HG02938 (cell line): ENCODE measurements around the gene DCAF5.
"Not testable (repeated sequence)": the region's sequence is repeated elsewhere in the genome, so short reads cannot be mapped to it uniquely, and the experiment has no call there.

Experiments used
- ATAC-seq: cut with Tn5 transposase; IDR thresholded peaks from one replicate; pipeline ENCODE4 v1.9.1; 2021; ENCODE audit warnings: mild to moderate bottlenecking, moderate library complexity; ENCODE audit not compliant: unreplicated experiment

The DCAF5 gene

DNA sequence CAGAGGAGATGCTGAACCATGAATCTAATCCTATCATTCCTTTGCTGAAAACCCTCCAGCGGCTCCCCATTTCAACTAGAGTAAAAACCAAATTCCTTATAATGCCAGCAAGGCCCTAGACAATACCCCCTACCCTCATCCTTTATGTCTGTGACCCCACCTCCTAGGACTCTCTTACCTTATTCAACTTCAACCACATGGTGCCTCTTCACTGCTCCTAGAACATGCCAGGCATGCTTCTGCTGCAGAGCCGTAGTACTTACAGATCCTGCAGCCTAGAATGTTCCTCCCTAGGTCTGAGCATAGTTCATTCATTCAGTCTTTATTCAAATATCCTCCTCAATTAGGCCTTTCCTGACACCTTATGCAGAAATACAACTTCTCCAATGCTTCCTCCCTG lies 54.9 kb downstream of the DCAF5 start:
- no peak for ATAC-seq

DNA sequence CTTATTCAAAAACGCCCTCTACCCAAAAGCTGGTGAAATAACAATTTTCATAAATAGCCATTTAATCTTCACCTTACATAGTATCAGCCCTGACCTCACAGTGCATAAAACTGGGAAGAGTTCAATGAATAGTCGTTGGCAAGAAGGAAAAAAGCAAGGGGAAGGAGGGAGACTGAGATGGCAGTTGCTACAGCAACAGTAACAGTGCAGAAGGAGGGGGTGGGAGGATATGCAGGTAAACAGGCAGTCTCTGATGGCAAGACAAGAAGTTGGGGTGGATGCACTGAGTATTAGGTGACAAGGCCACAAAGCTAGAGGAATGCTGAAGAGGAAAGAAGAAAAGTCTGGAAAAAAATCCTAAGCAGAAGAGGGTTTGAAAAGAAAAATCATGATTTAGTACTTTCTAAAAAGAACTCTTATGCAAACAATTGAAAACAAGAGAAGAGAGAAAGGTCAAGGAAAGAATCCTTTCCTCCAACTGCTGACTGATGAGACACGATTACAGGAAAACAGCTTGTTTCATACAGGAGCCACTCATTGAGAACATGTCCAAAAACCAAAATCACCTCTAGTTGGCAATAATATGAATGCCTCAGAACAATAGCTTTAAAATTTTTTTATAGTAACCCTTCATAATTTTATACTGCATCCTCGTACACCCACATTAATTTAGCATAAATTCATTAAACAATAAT lies 56.0 kb downstream of the DCAF5 start:
- ATAC-seq: no peak

DNA sequence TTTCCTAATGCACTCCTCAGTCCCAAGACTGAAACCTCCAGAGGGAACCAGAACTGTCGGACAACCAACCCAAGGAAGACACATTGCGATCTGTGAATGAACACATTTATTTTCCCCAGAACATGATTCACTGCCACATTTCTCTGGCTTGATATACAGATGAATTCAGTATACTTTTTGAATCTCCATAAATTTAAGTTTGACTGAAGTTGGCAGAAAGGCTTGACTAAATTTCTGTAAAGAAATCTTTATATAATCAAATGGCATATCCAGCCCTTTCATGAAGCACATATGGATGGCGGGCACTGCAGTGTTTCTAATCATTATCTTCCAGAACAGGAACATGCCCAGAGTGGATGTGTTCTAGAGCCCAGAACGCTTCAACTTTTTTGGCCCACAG lies 56.7 kb downstream of the DCAF5 start:
- no peak for ATAC-seq

DNA sequence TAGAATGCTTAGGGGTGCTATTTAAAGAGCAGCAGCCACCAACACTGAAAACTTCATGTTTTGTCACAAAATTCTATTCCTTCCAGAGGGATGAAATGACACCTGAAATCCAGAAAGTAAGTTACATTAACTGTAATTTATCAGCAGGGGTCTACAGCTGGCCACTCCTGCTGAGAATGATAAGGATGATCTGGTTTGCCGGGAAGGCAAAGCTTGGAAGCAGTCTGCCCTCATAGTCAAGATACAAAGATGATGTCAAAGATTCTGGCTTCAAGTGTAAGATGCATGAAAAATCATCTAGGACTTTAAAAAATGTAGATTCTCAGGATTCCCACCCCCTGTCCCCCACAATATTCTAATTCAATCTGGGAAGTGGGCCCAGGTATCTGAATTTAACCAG lies 58.4 kb downstream of the DCAF5 start:
- no peak for ATAC-seq

DNA sequence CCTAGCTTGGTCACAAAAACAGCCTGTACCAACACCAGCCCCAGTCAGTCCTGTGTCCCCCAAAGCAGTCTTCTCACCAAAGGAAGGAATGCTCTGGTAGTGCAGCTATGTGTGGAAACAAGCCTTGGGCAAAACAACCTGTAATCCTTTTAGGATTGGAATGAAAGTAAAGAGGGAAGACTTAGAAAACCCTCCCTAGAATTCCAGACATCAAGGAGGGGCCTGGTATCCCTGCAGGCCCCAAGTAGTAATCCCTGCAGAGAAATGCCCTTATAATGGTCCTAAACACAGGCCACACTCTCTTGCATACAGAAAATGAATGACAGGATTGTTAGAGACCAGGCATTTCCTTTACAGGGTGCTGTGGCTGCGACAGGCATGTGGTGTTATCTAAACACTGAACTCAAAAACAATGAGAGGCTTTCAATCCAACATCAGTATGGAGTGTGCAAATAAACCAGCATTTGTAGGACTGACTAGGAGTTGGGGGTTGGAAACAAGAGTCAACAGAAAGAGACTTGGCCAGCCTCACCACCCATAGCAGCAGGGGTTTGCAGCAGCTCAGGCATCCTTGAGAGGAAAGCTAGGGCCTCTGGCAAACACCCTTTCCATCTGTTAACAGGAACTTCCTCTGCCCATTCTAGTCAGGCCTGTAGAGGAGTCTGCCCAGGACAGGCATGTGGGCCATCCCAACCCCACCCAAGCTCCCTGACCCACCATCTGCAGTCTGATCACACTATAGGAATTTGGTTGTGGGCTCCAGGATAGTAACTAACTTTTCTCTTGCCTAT lies 59.1 kb downstream of the DCAF5 start:
- ATAC-seq: no peak

DNA sequence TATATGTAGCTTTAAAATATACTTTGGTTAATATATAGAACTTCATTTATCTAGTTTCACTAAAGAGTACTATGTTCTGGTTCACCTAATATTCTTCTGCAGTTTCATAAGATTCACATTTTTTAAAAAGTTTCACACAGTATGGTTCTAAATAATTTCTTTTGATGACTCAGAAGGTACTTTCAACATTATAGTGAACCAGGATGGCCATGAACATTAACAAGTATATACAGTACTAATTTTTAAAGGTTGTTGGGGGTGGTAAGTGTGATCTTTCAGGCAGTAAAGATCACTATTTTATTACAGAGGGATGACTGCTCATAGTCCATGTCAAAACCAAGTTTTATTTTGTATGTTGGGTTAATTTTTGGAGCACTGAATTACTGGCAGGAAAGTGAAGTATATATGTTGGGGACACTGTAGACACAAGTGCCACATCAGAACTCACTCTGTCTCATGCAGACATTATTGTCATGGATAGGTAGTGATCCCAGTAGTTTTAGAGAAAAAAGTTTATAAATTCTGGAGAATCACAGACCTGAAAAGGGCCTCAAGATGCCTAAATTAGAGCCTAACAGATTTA lies 60.0 kb downstream of the DCAF5 start:
- no peak for ATAC-seq

DNA sequence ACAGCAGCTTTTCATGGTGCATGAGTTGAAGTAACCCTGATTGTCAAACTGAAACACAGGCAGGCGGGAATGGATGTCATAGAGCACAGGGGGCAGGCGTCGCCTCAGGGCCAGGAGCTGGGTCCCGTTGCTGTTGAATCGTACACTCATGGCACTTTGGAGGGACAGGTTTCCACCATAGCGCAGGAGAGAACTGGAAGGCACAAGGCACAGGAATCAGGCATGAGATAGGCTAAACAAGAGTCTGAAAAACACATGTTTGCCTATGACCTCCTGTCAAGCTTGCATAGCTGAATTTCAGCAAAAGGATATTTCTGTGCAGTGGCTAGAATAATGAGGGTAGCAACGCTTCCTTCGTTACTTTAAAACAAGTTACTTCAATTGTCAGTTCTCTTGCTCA lies 61.2 kb downstream of the DCAF5 start:
- no peak for ATAC-seq

DNA sequence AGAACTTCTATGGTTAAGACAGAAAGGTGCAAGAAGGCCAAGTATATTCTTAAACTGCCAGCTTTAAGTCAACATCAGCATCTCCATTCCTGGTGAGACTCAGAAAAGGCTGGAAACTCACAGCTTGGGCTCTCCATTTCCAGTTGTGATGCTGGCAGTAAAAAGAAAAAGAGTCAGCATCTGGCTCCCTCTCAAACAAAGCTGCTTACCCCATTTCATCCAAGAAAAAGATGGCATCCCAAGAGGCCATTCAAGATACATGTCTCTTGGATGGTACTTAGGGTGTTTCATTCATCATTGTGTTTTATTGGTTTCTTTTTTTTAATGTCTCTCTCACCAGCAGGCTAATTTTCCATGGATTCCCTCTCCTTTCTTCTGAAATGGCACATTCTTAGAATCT lies 61.9 kb downstream of the DCAF5 start:
- no peak for ATAC-seq

DNA sequence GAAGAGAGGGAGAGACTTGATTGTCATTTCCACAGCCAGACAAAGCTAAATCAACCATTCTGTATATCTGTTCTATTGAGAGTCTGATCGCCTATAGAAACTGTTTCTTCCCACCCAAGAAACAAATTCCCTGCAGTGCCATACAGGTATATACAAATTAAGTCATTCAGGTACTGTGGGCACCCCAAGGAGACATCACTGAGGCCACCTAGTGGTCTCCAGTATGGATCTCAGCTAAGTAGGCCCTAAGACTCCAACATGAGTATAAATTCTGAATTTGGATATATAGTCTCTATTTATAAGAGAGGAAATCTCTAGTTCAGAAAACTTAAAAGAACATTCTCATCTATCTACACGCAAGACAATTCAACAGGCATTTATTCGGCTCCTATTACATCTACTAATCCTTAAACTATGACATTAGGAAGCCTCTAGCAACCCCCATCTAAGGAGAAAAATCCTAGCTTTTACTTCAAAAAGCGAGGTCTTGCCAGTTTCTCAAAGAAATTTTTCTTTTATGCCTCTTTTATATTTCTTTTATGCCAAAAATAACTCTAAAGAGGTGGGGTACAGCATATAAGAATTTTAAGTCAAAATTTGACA lies 62.6 kb downstream of the DCAF5 start:
- no peak for ATAC-seq

DNA sequence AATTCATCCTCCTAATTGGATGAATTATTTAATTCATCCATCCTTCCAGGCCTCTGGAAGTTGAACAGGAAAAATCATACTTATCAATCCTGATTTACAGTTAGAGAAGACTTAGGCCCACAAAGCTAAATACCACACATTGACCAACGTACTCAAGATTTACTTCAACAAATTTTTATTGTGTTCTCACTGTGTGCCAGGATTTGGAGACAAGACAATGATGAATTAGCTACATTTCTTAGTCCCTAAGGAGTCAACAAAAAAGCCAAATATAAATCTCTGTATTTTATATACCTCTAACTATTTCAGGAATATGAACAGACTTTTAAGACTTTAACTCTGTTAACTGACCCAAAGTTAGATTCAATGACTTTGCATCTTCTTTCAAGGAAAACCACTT lies 63.9 kb downstream of the DCAF5 start:
- ATAC-seq: no peak

DNA sequence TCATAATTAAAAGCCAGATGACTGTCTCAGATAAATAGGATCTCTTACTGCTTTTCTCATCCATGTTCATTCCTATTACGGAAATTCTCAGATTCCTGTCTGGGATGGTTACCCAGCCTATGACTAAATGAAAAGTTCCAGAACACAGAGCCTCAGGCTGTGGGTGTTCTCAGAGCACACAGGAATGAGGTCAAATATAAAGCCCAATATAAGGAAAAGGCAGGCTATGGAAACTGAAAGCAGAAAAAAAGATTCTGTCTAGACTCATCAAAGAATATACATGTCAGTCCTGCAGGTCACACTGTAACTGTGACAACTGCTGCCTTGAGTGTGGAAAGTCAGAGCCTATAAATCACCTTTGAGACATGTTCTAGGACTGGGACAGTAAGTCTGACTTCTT lies 64.3 kb downstream of the DCAF5 start:
- no peak for ATAC-seq

DNA sequence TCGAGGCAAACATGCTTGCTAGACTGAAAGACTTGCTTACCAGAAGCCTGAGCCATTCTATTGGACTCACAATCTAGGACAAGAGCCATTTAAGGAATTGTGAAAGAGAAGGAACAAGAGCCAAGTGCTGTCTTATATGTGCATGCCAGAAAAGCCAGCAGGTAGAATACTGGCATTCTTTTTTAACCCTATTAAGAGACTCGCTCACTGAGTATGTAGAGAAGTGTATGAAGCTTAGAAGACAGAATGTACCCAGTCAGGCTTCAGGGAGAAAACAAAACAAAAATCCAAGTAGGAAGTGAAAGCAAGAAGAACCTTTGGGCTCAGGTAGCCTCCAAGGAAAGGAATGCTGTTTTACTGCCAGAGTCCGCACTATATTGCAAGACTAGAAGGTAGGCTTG lies 65.9 kb downstream of the DCAF5 start:
- no peak for ATAC-seq

DNA sequence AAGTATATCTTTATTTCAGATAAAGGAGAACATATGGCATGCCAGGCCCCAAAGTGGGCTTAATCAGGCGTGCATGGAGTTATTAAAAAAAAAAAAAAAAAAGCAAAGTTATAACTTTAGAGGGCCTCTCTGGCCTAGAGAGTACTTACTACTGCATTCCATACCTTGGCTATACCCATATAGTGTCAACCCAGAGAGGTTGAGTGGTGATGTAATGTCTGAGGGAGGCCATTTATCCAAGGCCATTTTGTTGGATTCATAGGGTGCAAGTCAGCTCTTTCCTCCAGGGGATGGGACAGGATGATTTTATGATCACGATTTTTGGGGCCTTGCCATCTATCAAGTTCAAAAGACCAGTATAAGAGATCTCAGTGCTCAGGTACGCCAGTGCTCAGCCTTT lies 66.4 kb downstream of the DCAF5 start:
- no peak for ATAC-seq

DNA sequence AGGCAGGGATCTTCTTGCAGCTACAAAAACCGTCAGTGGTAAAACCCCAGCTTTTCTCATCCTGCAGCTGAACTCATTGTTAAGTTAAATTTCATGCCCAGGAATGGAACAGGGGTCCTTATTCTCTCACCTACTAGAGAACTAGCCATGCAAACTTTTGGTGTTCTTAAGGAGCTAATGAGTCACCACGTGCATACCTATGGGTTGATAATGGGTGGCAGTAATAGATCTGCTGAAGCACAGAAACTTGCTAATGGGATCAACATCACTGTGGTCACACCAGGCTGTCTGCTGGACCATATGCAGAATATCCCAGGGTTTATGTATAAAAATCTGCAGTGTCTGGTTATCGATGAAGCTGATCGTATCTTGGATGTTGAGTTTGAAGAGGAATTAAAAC lies 68.9 kb downstream of the DCAF5 start:
- ATAC-seq: no peak

DNA sequence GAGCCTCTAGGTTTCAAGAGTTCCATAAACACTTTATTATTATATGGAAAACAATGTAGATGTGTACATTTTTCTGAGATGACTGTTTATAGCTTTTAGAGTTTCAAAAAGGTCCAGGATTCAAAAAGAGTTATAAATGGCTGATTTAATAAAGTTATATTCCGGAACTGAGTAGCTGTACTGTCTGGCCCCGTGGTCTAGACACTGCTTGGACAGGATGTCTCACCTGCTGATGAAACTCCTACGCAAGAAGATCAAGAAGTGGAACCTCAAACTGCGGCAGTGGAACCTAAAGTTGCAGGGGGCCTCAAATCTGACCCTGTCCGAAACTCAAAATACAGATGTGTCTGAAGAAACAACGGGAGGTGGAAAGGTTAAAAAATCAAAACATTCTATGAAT lies 69.7 kb downstream of the DCAF5 start:
- no peak for ATAC-seq

DNA sequence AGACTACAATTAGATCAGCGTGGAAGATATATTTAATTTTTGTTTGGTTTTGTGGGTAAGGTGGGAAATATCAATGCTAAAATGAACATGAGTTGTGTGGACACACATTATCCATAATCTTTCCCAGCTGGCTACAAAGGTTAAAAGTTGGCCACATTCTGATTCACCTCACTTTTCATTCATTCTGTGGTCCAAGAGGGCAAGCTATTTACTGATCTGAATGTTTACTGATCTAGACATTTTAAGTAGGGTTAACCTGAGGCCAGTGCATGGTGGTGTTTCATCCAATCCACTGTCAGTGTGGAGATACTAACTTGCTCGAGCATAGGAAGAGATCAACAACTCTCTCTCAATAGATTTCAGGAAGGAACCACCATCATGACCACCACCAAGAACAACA lies 71.6 kb downstream of the DCAF5 start:
- ATAC-seq: no peak

DNA sequence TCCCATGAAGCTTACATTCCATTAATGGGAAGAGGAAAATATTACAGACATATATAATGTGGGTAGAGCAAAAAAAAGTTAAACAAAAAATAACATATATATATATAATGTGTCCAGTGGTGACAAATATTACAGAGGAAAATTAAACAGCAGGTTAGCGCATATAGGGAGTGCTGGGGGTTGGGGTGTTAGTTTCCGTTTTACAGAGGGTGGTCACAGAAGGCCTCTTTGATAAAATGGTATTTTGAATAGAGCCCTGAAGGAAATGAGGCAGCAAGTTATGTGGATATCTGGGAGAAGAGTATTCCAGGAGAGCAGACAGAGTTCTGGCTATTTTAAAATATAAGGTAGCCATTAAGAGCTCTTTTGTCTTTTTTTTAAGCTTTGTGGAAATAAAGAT lies 73.2 kb downstream of the DCAF5 start:
- ATAC-seq: no peak

DNA sequence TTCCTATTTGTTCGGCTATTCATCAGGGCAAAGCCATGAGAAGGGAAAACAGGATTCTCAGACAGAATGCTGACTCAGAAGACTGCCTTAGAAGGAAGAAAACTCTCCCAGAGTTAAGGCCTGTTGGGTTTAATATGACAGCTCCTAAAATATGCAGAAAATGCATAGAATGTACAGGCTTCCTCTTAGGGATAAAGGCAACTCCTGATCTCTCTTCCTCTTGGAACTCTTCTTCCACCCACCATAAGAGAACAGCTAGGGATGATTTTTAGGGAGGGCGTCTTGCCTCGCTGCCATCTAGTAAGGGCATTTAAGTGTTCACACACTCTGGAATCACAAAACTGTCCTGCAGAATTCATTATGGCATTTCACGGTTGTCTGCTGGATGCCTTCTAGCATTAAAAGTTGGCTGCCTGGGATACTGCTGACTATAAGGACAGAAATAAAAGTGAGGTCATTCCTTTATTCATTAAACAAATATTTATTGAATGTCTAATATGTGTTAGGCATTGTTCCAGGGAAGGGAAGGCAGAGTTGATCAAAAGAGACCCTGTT lies 73.7 kb downstream of the DCAF5 start:
- no peak for ATAC-seq

DNA sequence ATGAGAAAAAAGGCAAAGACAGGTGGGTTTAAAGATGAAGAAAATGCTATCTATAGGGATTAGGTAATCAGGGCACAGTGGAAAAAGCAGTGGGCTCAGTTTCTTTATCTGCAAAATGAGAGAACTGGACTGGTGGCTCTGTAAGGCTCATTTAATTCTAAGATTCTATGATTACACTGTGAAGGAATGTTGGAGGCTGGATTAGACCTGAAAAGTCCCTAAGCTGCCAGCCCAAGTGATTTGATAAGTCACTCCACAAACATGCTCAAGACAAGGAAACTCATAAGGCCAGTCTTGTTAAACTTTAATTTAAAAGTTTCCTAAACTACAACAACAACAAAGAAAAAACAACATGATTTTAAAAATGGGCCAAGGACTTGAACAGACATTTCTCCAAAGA lies 75.1 kb downstream of the DCAF5 start:
- ATAC-seq: no peak

DNA sequence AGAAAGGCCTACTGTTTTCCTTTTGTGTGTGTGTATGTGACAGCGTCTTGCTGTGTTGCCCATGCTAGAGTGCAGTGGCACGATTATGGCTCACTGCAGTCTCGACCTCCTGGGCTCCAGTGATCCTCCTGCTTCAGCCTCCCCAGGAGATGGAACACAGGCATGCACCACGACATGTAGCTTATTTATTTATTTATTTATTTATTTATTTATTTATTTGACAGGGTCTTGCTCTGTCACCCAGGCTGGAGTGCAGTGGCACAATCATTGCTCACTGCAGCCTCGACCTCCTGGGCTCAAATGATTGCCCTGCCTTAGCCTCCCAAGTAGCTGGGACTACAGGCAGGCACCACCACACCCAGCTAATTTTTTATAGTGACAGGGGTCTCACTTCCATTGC lies 75.7 kb downstream of the DCAF5 start:
- ATAC-seq: not testable (repeated sequence)

DNA sequence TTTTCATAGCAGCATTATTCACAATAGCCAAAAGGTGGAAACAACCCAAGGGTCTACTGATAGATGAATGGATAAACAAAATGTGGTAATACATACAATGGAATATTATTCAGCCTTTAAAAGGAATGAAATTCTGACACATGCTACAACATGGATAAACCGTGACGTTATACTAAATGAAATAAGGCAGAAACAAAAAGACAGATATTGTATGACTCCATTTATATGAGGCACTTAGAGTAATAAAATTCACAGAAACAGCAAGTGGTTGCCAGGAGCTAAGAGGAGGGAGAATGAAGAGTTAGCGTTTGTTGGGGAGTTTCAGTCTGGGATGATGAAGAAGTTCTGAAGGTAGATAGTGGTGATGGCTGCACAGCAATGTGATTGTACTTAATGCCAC lies 76.6 kb downstream of the DCAF5 start:
- no peak for ATAC-seq

DNA sequence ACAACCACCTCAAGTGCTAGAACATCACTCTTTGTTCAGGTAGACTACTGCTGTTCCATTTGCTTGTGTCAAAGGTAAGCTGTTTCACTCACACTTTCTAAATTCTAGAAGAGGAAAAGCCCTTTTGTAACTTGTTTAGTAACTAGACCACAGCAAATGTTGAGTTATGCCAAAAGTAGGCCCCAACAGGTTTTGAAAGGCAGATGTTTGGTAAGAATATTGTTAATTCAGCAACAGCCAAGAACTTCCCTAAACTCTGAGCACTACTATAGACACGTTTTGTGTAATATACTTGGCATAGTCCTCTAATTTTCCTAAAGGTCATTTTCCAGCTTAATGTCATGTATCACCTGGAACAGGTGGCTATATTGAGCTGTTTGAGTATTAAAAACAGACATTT lies 79.0 kb downstream of the DCAF5 start:
- ATAC-seq: no peak
